HG03095 (cell line): ENCODE data around the gene CA14.
"Not testable (repeated sequence)": the region's sequence is repeated elsewhere in the genome, so short reads cannot be mapped to it uniquely, and the experiment has no call there.

ENCODE experiments used
- ATAC-seq: cut with Tn5 transposase; IDR thresholded peaks from one replicate; pipeline ENCODE4 v1.9.1; 2021; ENCODE audit warnings: moderate library complexity; ENCODE audit not compliant: unreplicated experiment

Gene CA14

DNA sequence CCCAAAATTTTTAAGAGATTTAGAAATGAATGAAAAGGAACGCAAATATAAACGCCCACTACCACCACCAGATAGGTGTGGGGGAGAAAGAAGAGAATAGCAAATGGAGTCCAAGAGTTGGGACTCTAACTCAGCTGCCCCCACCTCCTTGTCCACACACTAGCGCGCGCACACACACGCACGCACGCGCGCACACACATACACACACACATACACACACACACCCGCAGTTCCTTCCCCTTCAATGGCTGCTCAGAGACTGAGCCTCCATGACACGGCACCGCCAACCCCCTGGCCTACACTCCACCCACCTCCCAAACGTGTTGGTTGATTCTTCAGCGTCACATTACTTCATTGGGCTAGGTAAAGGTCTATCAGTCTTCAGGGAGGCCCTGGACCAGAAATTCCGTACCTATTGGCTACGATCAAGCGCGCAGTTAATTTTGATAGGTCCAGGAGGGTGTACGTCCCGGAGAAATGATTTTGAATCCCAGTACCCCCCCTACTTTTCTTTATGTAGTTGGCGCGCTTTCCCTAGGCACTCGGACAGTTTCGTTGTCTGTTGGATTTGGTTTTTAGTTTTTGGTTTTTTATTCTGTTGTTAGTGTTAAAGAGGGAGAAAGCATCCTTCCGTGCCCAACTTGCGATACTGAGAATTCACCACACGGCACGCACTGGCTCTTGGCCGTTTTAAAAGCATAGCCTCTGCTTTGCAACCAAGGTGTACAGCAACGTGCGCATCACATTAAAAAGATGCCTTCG lies 21.5 kb upstream of the CA14 start, which contains the start of gene ANP32E:
ANP32E (minus strand) TSS at position 261 of the 762 bp plus-strand sequence. CDS start 326 bp downstream, outside the sequence.
- ATAC-seq = peak; percentile 79

DNA sequence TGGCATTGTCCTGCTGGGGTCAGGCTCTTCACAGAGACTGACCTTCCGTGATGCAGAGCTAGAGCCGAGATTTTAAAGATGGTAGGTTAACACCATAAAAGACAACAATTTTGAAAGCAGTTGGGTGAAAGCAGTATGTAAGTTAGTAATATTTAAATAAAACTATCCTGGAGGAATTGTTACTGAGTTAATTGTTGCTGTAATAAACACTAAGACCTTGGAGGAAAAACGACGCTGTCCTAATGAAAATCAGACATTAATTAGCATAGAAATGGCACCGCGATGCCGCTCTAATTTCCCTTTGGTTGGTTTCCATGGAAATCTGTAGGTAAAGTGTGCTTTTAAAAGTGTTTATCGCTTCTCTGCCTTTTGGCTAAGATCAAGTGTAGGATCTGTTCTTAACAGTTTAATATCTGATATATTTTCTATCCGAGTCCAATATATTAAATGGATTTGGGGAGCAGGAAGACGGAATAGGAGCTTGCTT lies 20.9 kb upstream of the CA14 start:
- no peak for ATAC-seq

DNA sequence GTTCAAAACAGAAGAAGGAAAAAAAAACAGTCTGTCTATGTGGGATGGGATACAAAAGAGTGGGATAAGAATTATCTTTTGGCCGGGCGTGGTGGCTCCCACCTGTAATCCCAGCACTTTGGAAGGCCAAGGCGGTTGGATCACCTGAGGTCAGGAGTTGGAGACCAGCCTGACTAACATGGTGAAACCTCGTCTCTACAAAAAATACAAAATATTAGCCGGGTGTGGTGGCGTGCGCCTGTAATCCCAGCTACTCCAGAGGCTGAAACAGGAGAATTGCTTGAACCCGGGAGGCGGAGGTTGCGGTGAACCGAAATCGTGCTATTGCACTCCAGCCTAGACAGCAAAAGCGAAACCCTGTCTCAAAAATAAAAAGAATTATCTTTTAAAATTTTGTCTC lies 20.4 kb upstream of the CA14 start:
- not testable (repeated sequence) for ATAC-seq

DNA sequence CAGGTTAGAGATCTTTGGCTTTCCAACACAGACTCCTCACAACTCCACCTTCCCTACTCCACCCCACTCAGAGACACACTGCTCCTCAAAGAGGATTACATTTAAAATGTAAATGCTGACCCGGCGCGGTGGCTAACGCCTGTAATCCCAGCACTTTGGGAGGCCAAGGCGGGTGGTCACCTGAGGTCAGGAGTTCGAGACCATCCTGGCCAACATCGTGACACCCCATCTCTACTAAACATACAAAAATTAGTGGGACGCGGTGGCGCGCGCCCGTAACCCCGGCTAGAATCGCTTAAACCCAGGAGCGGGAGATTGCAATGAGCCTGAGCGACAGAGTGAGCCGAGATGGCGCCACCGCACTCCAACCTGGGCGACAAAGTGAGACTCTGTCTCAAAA lies 19.8 kb upstream of the CA14 start:
- no peak for ATAC-seq

DNA sequence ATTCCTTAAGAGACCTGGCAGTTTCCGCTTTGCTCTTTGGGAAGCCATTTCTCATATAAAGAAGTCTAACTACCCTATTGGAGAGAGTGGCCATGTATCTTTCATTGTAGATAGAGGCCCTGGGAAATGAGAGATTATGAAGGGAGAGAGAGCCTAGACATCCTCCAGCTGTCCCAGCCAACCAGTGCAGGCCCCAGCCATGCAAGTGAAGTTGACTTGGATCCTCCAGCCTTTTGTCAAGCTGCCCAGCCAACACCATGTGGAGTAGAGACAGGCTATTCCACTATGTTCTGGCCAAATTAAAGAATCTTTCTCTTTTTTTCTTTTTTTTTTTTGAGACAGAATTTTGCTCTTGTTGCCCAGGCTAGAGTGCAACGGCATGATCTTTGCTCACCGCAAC lies 14.6 kb upstream of the CA14 start:
- no peak for ATAC-seq

DNA sequence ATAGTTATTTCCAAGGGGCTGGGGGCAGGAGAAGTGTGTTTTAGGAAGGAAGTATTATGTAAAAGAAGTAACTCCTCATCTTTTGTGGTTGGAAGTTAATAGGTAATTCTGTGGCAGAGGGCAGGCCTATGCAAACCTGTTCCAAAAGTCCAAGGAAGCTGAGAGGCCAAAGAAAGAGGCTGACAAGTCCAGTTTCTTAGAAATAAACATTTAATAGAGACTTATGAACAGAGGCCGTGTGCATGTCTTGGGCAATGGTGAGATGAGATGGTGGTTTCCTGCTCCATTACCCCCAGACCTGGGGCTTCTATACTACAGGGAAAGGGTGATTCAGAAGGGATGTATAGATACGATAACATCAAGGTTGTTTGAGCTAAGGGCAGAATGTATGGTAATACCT lies 7.6 kb upstream of the CA14 start:
- no peak for ATAC-seq

DNA sequence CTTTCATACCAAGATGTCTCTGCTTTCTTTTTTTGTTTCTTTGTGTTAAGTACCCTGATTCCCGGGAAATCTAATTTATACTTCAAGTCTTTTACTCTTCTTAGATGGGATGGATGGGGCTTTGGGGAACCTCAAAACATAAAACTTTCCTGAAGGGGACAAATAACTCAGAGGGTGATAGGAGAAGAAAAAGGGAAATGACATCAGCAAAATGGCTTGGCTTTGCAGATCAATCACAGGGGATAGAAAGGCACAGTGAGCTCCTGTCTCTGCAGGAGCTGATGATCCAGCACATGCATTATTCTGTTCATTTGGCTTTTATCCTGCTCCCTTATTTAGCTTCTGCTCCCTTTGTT lies 1.4 kb upstream of the CA14 start:
- ATAC-seq = no peak

DNA sequence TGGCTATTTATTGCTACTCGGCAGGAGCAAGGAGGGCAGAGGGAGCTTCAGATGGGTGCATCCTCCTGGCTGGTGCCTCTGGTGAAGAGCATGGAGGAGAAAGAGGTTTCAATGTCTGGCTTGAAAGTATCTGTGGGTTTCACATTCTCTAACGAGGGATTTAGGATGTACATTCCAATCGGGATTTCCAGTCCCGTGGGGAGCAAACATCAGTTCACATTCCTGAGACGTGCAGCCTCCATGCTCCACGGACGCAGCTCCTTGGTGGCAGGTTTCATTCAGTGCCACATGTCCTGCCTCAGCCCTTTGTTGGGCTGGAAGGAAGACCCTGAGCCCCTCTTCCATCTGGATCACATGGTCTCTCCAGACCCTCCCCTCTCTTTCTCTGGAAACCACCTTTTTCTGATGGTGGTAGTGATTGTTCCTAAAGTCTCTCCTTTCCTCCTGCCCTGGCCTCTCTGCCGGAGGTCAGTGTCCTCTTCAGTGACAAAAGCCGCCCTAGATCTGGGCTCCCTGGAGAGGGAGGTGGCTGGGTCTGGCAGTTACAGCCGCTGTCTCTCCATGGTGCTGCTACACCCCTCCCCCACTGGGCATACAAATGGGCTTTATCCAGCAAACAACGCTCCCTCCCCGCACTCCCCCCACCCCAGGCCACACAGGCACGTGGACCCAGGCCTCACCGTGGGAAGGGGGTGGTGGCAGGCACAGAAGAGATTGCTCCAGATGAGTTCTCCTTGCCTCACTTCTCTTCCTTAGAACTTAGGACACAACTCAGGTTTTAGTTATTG lies 826 bp upstream of the CA14 start:
- ATAC-seq = no peak

DNA sequence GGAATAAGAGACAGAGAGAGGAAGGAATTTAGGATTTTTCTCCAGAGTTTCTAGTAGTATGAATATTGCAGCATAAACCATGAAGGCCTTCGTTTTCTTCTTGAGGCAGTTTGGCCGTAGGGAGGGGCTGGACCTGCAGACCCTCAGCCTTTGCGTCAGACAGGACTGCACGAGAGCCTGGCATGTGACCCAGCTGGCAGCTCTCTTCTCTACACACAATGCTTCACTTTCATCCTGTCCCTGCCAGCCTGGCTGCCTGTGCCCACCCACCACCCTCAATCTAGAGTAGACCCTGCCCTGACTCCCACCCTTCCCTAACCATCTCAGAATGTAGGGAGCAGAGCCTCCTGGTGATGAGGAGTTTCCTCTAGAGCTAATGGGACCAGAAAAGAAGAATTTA lies 1.6 kb downstream of the CA14 start:
- ATAC-seq = no peak

DNA sequence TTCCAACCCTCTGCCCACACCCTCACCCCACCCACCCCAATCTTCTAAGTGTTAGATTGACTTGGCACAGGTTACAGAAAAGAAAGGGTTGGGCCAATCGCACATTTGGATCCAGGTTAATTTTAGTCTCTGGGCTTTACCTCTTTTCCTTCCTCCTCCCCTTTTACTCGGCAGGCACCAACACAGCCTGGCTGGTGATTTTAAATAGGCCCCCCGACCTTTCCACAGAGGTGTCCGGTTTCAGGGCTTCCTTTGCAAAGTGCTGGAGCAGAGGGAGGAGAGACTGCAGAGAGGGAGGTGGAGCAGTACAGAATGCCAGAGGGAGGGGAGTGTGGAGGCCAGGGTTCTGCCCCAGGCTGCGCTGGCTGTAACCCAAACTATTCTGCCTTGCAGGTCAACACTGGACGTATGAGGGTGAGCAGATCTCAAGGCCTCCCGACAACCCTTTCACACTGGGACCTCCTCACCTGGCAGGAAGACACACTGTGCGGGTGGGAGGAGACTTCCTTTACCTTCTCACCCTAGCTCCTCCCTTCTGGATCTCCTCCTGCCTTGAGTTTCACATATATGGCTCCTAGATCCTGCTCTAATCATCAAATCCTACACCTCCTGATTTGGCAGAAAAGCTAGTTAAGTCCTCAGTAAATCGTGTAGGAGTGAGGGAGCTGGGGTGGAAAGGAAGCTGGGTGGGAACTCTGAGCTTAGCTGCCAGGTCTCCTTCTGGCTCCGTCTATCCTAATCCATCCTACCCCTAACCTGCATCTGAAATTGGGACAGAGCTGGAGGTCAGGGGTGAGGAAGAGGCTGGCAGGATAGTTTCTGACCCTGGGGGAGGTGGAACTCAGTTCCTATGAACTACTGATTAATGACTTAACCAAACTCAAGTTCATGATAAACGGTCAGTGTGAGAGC lies 2.4 kb downstream of the CA14 start:
- no peak for ATAC-seq

DNA sequence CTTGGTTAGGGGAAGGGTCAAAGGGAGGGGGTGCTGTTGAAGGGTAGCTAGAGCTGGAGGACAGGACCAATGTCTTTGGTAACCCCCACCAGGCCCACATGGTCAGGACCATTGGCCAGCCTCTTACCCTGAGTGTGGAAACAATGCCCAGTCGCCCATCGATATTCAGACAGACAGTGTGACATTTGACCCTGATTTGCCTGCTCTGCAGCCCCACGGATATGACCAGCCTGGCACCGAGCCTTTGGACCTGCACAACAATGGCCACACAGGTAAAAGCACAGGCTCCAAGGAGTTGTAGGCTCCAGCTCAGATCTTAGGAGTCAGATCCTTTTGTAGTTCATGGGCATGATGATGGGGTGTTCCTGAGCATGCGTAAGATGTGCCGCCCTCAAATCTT lies 3.8 kb downstream of the CA14 start:
- no peak for ATAC-seq

DNA sequence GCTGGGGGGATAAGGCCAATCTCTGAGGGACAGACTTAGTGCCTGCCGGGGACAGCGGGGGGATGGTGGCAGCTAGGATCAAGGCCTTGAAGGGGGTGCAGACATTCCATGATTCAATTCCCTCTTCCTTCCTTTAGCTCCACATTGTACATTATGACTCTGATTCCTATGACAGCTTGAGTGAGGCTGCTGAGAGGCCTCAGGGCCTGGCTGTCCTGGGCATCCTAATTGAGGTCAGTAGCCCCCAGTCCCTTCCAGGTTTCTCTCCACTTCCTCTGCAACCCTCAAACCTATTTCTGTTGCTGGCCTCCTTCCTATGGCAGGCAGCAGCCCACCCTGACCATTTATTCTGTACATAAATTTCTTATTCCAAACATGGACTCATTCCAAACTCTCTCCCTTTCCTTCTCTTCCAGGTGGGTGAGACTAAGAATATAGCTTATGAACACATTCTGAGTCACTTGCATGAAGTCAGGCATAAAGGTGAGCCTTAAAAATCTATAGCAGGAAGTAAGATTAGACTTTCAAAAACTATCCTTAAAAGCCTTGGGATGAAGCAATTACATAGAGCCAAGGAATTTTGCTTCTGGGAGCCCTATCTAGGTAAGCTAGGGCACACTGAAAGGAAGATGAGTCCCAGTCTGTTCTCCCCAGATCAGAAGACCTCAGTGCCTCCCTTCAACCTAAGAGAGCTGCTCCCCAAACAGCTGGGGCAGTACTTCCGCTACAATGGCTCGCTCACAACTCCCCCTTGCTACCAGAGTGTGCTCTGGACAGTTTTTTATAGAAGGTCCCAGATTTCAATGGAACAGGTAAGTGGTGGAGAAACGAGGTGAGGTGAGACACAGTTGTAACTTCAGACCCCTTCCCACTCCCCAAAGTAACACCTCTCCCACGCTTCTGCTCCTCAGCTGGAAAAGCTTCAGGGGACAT lies 5.1 kb downstream of the CA14 start:
- ATAC-seq = no peak

DNA sequence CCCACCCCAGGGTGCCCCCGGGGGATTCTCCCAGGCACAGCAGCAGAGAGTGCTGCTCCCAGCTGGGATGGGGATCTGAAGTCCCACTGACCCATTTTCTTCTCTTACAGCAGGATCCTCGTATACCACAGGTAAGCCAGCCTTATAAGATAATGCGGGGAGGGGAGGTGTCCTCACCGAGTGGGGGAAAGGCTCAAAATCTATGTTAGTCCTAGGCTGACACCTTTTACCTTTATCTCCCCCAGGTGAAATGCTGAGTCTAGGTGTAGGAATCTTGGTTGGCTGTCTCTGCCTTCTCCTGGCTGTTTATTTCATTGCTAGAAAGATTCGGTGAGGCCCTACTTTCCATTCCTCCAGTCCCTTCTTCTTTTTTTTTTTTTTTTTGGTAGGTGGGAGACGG lies 6.0 kb downstream of the CA14 start:
- no peak for ATAC-seq

DNA sequence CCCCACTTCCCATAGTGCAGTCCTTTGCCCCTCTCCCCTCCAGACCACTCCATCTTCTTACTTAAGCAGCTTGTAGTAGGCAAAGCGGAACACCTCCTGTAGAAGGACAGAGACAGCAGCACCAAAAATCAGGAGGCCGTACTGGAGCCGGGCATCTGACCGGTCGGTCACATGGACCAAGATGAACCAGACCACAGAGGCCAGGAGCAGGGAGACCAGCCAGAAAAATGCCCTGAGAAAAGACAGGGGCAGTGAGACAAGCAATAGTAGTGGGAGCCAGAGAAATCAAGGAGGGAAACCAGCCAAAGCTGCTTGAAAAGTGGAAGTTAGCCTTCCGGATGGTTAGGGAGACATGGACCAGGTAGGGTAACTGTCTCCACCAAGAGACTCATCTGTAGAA lies 10.3 kb downstream of the CA14 start:
- ATAC-seq = no peak

DNA sequence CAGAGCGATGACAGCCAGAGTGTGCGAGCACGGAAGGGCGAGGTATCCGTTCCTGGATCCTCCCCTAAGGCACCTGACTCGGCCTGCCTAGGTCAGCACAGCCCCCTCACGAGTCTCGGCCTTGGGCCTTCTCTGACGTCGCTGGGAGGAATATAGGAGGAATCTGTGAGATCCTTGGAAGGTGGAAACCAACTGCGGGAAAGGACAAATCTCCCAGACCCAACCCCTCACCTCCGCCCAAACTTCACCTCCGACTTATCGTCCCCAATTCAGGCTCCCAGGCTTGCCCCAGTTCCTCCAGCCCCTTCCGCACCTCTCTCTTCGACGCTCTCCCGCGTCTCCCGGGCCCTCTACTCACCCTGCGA lies 10.7 kb downstream of the CA14 start:
- no peak for ATAC-seq

DNA sequence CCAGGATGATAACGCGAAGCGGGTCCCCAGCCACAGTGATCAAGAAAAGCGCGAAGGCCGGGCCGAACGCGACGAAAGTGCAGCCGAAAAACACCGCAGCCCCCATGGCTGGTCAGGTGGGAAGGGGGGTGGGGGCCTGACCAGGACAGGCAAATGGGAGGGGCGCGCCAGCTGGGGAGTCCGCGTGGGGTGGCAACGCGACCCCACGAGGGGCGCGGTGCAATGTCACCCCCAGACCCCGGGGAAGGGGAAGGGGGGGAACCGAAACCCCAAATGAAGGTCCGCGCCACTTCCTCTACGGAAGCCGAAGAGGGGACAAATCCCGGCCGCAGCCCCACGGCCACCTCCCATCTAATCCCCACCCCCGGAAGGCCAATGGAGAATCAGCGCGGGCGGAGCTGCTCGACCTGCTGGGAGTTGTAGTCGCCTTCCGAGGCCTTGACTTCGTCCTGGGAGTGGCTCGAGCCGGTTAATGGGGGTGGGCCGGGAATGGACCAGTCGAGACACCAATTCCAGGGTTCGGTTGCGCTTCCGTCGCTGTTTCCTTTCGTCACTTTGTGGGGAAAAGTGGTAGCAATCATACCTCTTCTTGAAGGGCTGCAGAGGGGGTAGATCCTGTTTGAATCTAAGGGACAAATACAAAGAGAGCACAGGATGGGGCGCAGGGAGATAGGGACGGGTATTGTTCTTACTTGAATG lies 11.3 kb downstream of the CA14 start, which contains the start of gene APH1A:
APH1A (minus strand) TSS at position 312 of the 699 bp plus-strand sequence; CDS start at position 106, 206 bp downstream.
- ATAC-seq = peak; percentile 85

DNA sequence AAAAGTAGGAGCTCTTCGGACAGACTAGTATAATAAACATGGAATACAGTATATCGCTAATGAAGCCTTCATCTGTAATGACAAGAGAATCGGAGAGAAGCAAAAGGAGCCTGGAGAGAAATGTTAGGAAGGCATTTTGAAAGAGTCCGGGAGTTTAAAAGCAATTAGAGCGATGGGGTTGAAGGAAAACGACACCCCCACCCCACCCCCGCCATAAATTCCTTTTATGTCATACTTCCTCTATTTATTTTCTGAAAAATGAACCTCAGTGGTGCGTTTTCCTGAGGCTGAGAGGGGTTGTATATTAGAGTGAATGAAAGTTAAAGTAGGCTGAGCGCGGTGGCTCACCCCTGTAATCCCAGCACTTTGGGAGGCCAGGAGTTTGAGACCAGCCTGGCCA lies 11.9 kb downstream of the CA14 start:
- ATAC-seq = no peak

DNA sequence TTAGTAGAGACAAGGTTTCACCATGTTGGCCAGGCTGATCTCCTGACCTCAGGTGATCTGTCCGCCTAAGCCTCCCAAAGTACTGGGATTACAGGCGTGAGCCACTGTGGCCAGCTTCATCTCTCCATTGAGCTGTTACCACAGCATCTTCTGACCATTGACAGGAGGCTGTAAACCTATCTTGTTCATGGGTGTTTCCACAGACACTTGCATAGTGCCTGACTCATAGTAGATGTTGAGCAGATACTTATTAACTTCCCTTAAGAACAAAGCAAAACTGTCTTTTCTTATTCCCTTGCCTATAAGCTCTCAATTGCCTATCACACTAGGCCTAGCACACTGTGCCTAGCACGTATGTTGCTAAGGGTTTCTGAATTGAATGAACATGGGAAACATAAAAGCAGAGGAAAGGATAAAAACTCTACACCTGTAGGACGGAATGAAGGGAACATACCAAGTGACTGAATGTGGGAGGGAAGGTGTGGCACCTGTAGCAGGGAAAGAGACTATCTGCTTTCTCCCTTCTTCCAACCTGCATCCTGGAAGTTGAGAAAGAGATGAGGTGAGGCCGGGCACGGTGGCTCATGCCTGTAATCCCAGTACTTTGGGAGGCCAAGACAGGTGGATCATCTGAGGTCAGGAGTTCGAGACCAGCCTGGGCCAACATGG lies 13.9 kb downstream of the CA14 start:
- ATAC-seq = no peak

DNA sequence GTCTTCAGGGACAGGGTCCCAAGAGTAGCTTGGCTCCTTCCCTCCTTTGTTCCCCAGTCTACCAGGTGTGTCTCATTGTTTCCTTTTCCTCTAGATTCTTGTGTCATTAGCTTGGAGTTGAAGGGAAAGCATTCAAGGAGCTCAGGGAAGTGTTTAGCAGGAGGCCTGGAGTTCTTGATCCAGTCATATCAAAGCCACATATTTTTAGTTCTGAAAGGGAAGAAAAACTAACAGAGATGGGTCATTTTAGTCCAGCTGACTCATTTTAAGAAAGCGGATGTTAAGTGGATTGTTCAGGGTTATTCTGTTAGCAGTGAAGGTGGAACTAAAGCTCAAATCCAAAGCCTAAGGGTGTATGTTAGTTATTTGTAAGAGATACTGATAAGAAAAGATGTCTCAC lies 15.7 kb downstream of the CA14 start:
- ATAC-seq = no peak
